Measurements from ENCODE around the gene KIF26B. TPM values are rescaled to one million over a fixed set of nuclear protein-coding genes. Genes with fewer than 3 reads are reported as not detected.

Gene KIF26B
- polyA plus RNA-seq, 2 of the 4 experiments (the other 2 are of a cell fraction) = 0.01 to 0.04 TPM

GRCh38 chr1:245211761-245212160, 57.0 kb downstream of the KIF26B start:
- H3K4me2 ChIP-seq = no peak overlapping the region
- DNase-seq (ENCODE audit: low read depth in 1 of 2, low spot score in 1 of 2) (no peak), ATAC-seq (no peak), FAIRE-seq (no peak)
- POLR2A ChIA-PET = no interaction called here
- 70% methylated on average over 10 of the region's 10 CpGs for WGBS (ENCODE audit: missing lambda C conversion rate)
- H3K9me3 ChIP-seq = peaks cover 16% of the 10 kb centered on the region
- CTCF ChIA-PET = no interaction called here
- no peak for TF ChIP-seq GATA3 (IDR thresholded peaks at IDR 0.05; ENCODE audit: borderline replicate concordance)
- no peak for TF ChIP-seq HMGXB4 (CRISPR knock-in tag; IDR thresholded peaks at IDR 0.05; ENCODE audit: borderline replicate concordance)
- TF ChIP-seq CBX8 (IDR thresholded peaks at IDR 0.05) = no peak
- TF ChIP-seq BCL3 (IDR thresholded peaks at IDR 0.05) = no peak
- no peak for TF ChIP-seq FOXS1 (CRISPR knock-in tag; IDR thresholded peaks at IDR 0.05)
- TF ChIP-seq CTCF (IDR thresholded peaks at IDR 0.05) = no peak
- no peak for TF ChIP-seq ZNF302 (CRISPR knock-in tag; IDR thresholded peaks at IDR 0.05)
- no peak for TF ChIP-seq NPAS2 (CRISPR knock-in tag; IDR thresholded peaks at IDR 0.05; ENCODE audit: borderline replicate concordance)
- no peak for TF ChIP-seq HOXB5 (CRISPR knock-in tag; IDR thresholded peaks at IDR 0.05)
- TF ChIP-seq RAD21 (conservative IDR thresholded peaks at IDR 0.05 in 1 of 2, IDR thresholded peaks at IDR 0.05 in 1 of 2) = no peak
- no peak for TF ChIP-seq MAZ (IDR thresholded peaks at IDR 0.05; ENCODE audit: borderline replicate concordance, low read depth, low read length)
- no peak for TF ChIP-seq EHMT2 (IDR thresholded peaks at IDR 0.05; ENCODE audit: low read depth)
- no peak for TF ChIP-seq CHD2 (IDR thresholded peaks at IDR 0.05; ENCODE audit: low read length, partially characterized antibody)
- TF ChIP-seq HEYL (CRISPR knock-in tag; IDR thresholded peaks at IDR 0.05) = no peak
- no peak for TF ChIP-seq PBX3 (IDR thresholded peaks at IDR 0.05)
- H3K27ac ChIP-seq = no peak overlapping the region
- no peaks in the 10 kb centered on the region for H3K4me1 ChIP-seq
- H3K4me3 ChIP-seq = no peak overlapping the region

- Histone ChIP-seq H3K9me3 (peaks cover 10% of the 10 kb centered on the region), H3K4me1 (no peaks in the 10 kb centered on the region), H3K4me2 (no peak overlapping the region), H3K4me3 (no peak overlapping the region), H3K27ac (no peak overlapping the region)
- TF ChIP-seq EP300 (IDR thresholded peaks at IDR 0.05) (no peak), HOXB5 (CRISPR knock-in tag; IDR thresholded peaks at IDR 0.05) (no peak), CEBPB (IDR thresholded peaks at IDR 0.05) (no peak), NR3C1 (IDR thresholded peaks at IDR 0.05) (no peak), TFCP2L1 (CRISPR knock-in tag; IDR thresholded peaks at IDR 0.05) (no peak), ZNF302 (CRISPR knock-in tag; IDR thresholded peaks at IDR 0.05) (no peak), PBX3 (IDR thresholded peaks at IDR 0.05) (no peak), CTCF (IDR thresholded peaks at IDR 0.05) (no peak), GATA3 (IDR thresholded peaks at IDR 0.05; ENCODE audit: borderline replicate concordance) (no peak), EHF (CRISPR knock-in tag; IDR thresholded peaks at IDR 0.05) (no peak), ZC3H11A (IDR thresholded peaks at IDR 0.05) (no peak)
- ATAC-seq (no peak), DNase-seq (ENCODE audit: low read depth in 1 of 2, low spot score in 1 of 2) (no peak), FAIRE-seq (no peak)
- CTCF ChIA-PET = no interaction called here
- 76% methylated on average over 15 of the region's 15 CpGs for WGBS (ENCODE audit: missing lambda C conversion rate)
- POLR2A ChIA-PET = no interaction called here
These were observed 57.5 kb downstream of the KIF26B start for GRCh38 chr1:245212221-245212710.

Data from A549 (cell line).